T follicular helper cell (primary cell): Measurements from ENCODE around the gene WDR54.
"Not testable (repeated sequence)": the region's sequence is repeated elsewhere in the genome, so short reads cannot be mapped to it uniquely, and the experiment has no call there.

Experiments used
- DNase-seq: peaks from one replicate; pipeline ENCODE4 v3.0.0-alpha.2; 2020; ENCODE audit warnings: low read depth

The WDR54 gene

DNA sequence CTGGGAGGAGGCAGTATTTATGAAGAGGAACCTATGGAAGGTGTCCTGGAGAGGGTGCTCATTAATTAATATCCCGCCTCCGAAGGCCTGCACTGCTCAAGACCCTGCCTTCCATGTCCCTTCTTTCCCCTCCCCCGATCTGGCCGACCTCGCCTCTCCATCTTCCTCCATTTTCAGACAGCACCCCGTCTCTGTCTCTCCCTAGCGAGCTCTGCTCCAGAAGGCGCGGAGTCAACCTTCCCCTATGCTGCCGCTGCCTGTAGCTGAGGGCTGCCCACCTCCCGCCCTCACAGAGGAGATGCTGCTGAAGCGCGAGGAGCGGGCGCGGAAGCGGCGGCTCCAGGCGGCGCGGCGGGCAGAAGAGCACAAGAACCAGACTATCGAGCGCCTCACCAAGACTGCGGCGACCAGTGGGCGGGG is 35.6 kb downstream of the WDR54 start:
- DNase-seq: no peak

DNA sequence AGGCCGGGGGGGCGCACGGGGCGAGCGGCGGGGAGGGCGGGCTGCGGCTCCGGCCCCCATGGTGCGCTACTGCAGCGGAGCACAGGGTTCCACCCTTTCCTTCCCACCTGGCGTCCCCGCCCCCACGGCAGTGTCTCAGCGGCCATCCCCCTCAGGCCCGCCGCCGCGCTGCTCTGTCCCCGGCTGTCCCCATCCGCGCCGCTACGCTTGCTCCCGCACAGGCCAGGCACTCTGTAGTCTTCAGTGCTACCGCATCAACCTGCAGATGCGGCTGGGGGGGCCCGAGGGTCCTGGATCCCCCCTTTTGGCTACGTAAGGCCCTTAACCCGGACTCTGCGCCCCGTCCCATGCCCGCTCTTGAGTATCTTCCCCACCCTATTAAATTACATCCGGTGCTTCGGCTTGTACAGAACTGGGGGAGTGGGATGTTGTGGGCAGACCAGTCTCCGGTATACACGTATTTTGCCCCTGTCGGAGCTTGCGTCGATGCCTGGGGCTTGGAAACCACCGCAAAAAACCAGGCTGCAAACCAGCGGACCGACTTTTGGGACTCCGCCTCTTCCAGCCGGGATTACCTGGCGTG is 36.1 kb downstream of the WDR54 start:
- peak; percentile 66 for DNase-seq

DNA sequence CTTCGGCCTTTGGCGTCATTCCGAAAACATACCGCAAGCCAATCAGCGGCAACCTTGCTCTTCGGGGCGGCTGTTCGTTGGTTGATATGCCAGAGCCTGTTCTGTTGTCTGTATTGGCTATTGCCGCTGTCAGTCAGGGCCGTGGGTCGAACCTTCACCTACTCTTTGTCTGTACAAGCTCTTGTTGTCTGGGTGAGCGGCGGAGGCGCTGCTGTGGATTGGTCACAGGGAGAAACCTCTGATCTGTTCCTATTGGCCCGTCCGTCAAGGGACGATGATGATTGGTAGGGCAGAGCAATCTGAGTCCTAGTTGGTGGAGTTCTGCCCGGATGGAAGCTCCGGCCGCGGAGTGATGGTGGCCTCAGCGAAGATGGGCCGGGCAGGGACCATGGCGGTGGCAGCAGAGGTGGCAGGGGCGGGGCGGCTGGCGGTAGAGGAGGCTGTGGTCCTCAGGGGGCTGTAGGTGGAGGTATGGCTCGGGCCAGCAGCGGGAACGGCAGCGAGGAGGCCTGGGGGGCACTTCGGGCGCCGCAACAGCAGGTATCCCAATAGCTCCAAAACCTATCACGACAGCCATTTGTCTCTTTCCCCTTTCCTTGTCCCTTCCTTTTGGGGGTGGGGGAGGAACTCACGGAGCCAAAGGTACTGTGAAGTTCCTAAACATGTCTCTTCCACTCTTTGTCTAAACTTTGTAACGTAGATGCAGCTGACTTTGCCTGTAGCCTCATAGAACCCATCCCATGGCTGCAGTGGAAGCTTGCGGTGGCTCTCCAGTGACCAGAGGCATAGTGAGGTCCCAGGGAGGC is 36.8 kb downstream of the WDR54 start, which contains the start of gene WBP1:
Gene WBP1 (plus strand): TSS at position 307 of the 806 bp plus-strand sequence. CDS start 165 bp downstream, at position 472.
- peak; percentile 99 for DNase-seq

DNA sequence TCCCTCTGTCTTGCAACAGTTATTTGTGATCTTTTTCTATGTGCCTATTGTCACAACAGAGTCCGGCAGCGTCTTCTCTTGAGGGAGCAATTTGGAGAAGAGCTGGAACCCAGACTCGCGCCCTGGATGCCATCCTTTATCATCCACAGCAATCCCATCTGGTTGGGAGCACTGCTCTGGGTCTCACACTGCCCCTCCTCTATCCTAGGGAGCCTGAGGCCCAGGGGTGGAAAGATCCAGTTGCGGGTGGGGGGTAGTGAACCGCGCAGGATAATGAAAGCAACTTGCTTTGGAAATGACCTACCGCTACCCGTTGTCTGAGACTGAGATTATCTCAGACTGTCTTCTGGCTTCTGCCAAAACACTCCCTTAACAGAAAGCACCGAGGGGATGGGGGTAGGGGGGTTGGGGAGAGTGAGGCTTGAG is 37.4 kb downstream of the WDR54 start:
- DNase-seq: no peak

DNA sequence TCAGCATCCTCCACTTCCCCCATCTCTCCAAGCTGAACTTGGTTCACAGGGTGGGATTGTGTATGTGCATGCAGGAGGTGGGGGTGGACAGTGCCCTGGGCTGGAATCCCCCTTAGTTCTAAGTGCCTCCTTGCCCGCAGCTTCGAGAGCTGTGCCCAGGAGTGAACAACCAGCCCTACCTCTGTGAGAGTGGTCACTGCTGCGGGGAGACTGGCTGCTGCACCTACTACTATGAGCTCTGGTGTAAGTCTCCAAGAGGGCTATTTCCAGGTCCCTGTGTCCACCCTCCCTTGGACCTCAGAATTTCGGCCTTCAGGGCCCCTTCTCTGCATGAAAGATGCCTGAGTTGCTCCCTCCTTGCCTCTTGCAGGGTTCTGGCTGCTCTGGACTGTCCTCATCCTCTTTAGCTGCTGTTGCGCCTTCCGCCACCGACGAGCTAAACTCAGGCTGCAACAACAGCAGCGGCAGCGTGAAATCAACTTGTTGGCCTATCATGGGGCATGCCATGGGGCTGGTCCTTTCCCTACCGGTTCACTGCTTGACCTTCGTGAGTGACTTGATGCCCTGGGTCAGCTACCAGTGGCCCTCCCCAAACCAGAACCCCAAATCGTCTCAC is 38.1 kb downstream of the WDR54 start:
- DNase-seq: not testable (repeated sequence)

DNA sequence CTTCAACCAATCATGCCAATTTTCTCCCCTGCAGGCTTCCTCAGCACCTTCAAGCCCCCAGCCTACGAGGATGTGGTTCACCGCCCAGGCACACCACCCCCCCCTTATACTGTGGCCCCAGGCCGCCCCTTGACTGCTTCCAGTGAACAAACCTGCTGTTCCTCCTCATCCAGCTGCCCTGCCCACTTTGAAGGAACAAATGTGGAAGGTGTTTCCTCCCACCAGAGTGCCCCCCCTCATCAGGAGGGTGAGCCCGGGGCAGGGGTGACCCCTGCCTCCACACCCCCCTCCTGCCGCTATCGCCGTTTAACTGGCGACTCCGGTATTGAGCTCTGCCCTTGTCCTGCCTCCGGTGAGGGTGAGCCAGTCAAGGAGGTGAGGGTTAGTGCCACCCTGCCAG is 38.7 kb downstream of the WDR54 start:
- DNase-seq: not testable (repeated sequence)

DNA sequence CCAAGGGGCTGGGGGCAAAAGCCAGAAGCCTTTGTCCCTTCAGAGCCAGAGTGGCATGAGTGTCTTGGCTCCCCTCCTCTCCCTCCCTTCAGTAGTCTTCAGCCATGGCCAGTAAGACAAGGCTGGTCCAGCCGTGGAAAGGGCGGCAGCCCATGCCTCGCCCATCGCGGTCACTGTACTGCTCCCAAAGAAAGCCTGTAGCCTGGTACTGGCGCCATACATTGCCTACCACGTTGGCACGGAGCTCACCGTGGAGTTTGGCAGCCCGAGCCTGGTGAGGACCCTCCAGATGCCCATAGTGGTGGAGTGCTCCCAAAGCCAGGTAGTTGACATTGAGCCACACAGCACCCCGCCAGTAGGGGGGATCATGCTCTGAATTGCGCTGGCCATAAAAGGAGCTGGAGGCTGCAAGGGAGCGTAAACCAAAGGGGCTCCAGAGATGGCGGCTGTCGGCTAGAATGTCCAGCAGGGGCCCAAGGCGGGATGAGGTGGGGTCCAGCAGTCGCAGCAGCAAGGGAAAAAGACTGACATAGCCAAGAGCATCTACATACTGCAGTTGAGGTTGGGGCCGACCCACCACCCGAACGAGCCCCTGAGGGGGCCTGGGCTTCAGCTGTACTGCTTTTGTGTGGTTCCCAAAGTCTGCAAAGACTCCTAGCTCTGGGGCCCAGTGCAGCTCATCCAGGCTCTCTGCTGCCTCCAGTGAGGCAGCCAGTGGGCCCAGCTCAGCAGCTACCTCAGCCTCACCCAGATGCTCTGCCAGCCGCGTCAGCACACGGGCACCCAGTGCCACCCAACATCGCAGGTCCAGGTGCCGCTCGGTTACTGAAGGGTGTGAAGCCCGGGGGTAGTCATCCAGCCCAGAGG is 39.9 kb downstream of the WDR54 start:
- DNase-seq: no peak

DNA sequence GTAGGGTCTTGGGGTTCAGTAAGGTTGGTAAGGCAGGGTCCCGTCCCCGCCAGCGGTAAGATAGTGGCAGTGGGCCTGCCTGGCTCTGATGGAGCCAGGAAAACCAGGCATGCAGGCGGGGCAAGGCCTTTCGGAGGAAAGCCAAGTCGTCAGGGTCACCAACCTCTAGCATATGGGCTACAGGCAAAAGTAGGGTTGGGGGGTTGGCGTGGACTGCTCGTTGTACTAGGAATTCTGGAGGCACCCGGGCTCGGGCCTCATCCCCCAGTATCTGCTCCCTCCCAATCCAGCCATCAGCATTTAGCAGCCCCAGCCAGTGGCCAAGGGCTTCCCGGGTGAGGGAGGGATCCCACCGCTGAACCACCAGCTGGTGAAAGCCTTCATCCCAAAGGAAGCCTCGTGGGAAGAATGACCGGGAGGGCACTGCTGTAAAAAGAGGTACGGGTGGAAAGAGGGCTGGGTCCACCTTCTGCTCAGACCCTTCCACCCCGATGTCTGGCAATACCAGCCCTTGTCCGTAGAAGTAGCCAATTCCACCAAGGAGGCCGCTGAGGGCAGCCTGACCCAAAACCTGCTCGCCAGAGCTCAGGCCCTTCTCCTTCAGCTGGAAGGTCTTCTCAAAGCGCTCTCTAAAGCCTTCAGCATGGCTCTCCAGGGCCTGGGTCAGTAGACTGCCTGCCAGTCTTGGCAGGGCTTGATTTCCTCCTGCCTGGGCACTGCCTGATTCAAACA is 40.7 kb downstream of the WDR54 start:
- no peak for DNase-seq

DNA sequence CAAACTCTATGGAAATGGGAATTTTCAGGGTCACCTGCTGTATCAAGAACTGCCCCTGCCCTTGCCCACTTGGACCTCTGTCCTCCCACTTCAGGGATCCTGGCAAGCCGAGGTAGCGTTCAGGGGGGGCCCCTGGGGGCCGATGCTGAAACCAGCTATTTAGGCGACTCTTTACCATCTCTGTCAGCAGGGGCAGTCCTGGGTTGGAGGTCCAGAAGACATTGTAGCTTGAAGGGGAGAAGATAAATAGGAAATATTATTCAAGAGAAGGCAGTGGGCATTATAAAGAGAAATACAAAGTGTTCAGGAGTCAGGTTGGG is 41.2 kb downstream of the WDR54 start:
- DNase-seq: no peak

DNA sequence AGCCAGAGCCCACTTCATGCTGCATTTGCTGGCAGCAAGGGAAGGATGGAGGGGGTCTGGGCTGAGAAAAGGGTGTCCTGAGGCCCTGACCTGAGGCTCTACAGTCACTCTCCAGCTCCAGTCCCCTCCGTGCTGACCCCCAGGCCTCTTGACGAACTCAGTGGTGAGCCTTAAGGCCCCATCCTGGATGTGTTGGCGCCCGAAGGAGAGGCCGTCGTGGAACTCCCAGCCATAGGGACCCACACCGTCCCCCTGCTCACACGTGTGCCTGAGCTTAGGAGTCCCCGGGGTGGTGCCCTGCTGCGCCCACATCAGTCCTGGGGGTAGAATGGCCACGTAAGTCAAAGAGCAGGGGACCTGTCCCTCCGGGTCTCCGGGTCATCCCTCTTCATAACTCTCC is 42.9 kb downstream of the WDR54 start:
- DNase-seq: no peak

DNA sequence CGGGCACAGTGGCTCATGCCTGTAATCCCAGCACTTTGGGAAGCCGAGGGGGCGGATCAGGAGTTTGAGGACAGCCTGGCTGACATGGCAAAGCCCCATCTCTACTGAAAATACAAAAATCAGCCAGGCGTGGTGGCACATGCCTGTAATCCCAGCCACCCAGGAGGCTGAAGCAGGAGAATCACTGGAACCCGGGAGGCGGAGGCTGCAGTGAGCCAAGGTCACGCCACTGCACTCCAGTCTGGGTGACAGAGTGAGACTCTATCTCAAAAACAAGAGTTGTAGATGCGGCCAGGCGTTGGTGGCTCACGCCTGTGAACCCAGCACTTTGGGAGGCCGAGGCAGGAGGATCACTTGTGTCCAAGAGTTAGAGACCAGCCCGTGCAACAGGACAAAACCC is 49.2 kb downstream of the WDR54 start:
- not testable (repeated sequence) for DNase-seq

DNA sequence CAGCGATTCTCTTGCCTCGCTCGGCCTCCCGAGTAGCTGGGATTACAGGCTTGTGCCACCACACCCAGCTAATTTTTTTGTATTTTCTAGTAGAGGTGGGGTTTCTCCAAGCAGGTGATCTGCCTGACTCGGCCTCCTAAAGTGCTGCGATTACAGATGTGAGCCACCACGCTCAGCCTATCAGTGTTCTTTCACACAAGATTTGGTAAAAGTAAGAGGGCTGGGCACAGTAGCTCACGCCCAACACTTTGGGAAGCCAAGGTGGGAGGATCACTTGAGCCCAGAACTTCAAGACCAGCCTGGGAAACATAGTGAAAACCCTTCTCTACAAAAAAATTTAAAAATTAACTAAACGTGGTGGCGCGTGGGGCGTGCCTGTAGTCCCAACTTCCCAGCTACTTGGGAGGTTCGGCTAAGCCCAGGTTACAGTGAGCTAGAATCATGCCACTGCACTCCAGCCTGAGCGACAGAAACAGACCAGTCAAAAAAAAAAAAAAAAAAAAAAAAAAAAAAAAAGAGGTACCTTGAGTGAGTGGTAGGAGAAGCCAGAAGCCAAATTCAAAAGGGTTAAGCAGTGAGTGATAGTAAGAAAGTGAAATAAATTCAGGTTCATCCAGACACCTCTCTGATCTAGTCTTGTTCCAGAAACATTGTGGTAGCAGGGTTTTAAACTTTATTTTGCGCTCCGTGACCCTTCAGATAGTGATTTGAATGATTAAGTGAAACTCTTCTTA is 50.0 kb downstream of the WDR54 start:
- no peak for DNase-seq

DNA sequence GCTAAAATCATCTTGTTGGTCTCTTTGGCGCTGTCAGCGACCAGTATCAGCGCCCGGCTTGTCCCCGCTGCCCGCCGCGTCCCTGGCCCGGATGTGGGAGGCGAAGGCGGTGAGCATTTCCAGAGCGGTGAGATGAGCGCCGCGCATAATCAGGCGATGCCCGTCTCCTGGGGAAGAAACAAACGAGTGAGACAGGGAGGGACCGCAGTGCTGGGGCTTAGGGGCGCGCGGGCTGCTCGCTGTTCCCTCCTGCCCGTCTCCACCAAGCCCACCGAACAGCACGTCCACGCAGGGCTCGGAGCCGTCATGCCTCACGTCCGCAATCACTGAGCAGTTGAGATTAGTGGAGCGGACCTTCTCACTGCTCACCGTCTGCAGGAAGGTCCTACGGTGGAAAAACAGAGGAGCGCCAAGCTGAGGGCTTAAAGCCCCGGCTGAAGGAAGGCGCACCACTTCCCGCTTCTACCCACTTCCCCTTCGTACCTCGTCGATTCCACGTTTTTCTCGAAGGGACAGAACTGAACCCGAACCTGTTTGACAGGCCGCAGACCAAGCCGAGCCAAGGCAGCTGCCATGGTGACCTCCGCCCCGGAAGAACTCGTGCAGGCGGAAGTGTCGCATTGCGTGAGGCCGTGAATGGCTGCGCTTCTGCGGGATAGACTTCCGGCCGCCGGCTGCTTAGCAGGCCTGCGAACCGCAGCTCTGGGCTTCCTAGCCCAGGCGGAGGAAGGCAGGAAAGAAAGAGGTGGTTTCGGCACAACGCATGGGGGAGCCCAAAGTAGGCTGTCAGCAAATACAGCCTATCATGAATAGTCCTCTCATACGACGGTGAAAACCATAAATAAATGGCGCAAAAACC is 50.8 kb downstream of the WDR54 start, which contains the start of gene MRPL53:
Gene MRPL53 (minus strand): TSS at position 595 of the 859 bp plus-strand sequence. CDS start 20 bp downstream, at position 575.
- peak; percentile 96 for DNase-seq

DNA sequence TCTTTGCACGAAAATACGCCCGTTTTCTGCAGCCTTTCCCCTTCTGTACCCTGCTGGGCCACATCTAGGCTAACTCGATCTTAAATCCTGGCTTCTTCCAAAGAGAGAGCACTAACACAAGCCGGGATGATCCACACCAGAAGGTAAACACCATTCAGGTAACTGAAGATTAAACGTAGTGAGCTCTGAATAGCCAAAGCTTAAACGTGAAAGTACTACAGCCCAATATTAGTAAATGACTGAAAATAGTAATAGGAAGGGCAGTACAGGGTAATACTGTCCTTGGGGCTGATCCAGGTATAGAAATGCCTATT is 51.4 kb downstream of the WDR54 start:
- no peak for DNase-seq

DNA sequence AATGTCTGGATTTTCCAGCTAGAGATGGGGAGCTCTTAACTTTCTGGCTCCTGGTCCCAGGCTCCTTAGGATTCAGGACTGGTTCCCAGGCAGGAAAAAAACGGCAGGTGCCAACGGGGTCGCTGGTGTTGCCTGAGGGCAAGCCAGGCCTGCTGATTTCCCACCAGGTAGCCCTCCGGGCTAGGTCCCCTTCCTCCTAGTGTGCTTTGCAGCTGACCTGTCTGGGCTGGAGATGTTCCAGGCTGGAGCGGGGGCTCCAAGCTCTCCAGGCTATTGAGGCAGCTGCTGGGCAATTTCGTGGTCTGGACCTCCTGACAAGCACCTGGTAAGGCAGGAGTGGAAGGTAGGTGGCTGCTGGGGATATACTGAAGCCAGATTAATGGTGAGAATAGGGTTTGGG is 53.0 kb downstream of the WDR54 start:
- no peak for DNase-seq

DNA sequence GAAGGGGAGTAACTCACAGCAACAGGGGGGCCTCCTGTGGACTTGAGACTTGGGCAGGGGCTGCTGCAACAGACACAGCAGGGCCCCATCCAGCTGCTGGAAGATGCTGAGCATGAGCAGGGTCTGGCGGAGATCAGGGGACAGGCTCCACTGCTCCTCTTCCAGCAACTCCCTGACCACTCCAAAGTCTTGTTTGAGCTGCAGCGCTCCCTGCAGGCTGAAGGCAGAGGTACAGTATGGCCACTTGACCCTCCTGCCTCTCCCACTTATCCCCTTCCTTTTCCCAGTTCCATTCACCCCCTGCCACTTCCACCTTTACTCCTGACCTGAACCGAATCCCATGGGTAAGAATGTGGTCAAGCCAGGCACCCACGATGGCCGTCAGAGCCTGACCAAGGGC is 53.4 kb downstream of the WDR54 start:
- no peak for DNase-seq
